ENCODE results near the gene AGPAT4. TPM values are rescaled to one million over a fixed set of nuclear protein-coding genes. Genes with fewer than 3 reads are reported as not detected.
A peak's percentile ranks its signal among the peaks of the same experiment; 100 is the strongest.

AGPAT4 gene
- total RNA-seq, 1 donor from 2014 or later = 2.4 TPM

- intact Hi-C loops (cut with DNase I) = loop anchor here (10.0 kb wide), 1 partner anchor 133 kb away; no protein-coding TSS in a partner anchor
- no peak for DNase-seq (ENCODE audit: missing footprints)
- peak; percentile 11 for ATAC-seq
Observed at GRCh38 chr6:161161889-161162624, 111.8 kb downstream of the AGPAT4 start.

- DNase-seq (ENCODE audit: missing footprints) = no peak
- intact Hi-C loops (cut with DNase I) = loop anchor here (10.0 kb wide), 1 partner anchor 134 kb away; no protein-coding TSS in a partner anchor
- no peak for ATAC-seq
Observed at GRCh38 chr6:161161121-161161520, 112.7 kb downstream of the AGPAT4 start.

GRCh38 chr6:161154796-161155335 is 119.0 kb downstream of the AGPAT4 start:
- DNase-seq (ENCODE audit: missing footprints) (no peak), ATAC-seq (no peak)
- intact Hi-C loops (cut with DNase I) = loop anchor here (5.0 kb wide), 1 partner anchor 217 kb away; no protein-coding TSS in a partner anchor

GRCh38 chr6:161153725-161154124 is 120.1 kb downstream of the AGPAT4 start:
- no peak for ATAC-seq
- DNase-seq (ENCODE audit: missing footprints) = no peak
- intact Hi-C loops (cut with DNase I) = loop anchor here (5.0 kb wide), 1 partner anchor 219 kb away; no protein-coding TSS in a partner anchor

GRCh38 chr6:161152907-161153662 is 120.8 kb downstream of the AGPAT4 start:
- DNase-seq (ENCODE audit: missing footprints) = no peak
- intact Hi-C loops (cut with DNase I) = loop anchor here (5.0 kb wide), 1 partner anchor 219 kb away; no protein-coding TSS in a partner anchor
- ATAC-seq = peak; percentile 27

GRCh38 chr6:161152527-161152862 is 121.4 kb downstream of the AGPAT4 start:
- ATAC-seq = no peak
- no peak for DNase-seq (ENCODE audit: missing footprints)
- intact Hi-C loops (cut with DNase I) = loop anchor here (5.0 kb wide), 1 partner anchor 220 kb away; no protein-coding TSS in a partner anchor

- intact Hi-C loops (cut with DNase I) = loop anchor here (5.0 kb wide), 1 partner anchor 220 kb away; no protein-coding TSS in a partner anchor
- DNase-seq (ENCODE audit: missing footprints) (no peak), ATAC-seq (peak; percentile 53)
Observed at GRCh38 chr6:161151660-161152526, 122.0 kb downstream of the AGPAT4 start.

GRCh38 chr6:161151059-161151645 is 122.7 kb downstream of the AGPAT4 start:
- DNase-seq (ENCODE audit: missing footprints) (no peak), ATAC-seq (no peak)
- intact Hi-C loops (cut with DNase I) = loop anchor here (5.0 kb wide), 1 partner anchor 221 kb away; no protein-coding TSS in a partner anchor

- no peak for DNase-seq (ENCODE audit: missing footprints)
- no peak for ATAC-seq
- intact Hi-C loops (cut with DNase I) = loop anchor here (5.0 kb wide), 1 partner anchor 222 kb away; no protein-coding TSS in a partner anchor
Observed at GRCh38 chr6:161150566-161150965, 123.3 kb downstream of the AGPAT4 start.

- ATAC-seq (no peak), DNase-seq (ENCODE audit: missing footprints) (no peak)
- intact Hi-C loops (cut with DNase I) = loop anchor here (5.0 kb wide), 1 partner anchor 222 kb away; no protein-coding TSS in a partner anchor
Observed at GRCh38 chr6:161150136-161150535, 123.7 kb downstream of the AGPAT4 start.

GRCh38 chr6:161143663-161144430 is 130.0 kb downstream of the AGPAT4 start:
- DNase-seq (ENCODE audit: missing footprints) = no peak
- ATAC-seq = no peak
- intact Hi-C loops (cut with DNase I) = no loop called here

GRCh38 chr6:161142957-161143296 is 130.9 kb downstream of the AGPAT4 start:
- ATAC-seq = no peak
- DNase-seq (ENCODE audit: missing footprints) = no peak
- intact Hi-C loops (cut with DNase I) = no loop called here

- ATAC-seq (no peak), DNase-seq (ENCODE audit: missing footprints) (no peak)
- intact Hi-C loops (cut with DNase I) = no loop called here
Observed at GRCh38 chr6:161141173-161141572, 132.7 kb downstream of the AGPAT4 start.

GRCh38 chr6:161140554-161140875 is 133.3 kb downstream of the AGPAT4 start:
- intact Hi-C loops (cut with DNase I) = no loop called here
- ATAC-seq (no peak), DNase-seq (ENCODE audit: missing footprints) (no peak)

- intact Hi-C loops (cut with DNase I) = no loop called here
- ATAC-seq (peak; percentile 24), DNase-seq (ENCODE audit: missing footprints) (peak; percentile 71)
Observed at GRCh38 chr6:161139766-161140553, 133.9 kb downstream of the AGPAT4 start.

- intact Hi-C loops (cut with DNase I) = no loop called here
- ATAC-seq (no peak), DNase-seq (ENCODE audit: missing footprints) (no peak)
Observed at GRCh38 chr6:161139304-161139765, 134.5 kb downstream of the AGPAT4 start.

All from Right ventricle myocardium inferior (tissue), 1 donor.